Common myeloid progenitor, CD34-positive (primary cell): ENCODE measurements around the gene BNC2.

Experiments used
- CTCF ChIA-PET: fragments of 350-600 bp; sonication (Branson Sonifier 250); formaldehyde crosslinking; loops from one replicate; lab custom pipeline; 2021; ENCODE audit warnings: antibody characterized with exemption; lab: Charles Lee
- POLR2A ChIA-PET: fragments of 350-600 bp; sonication (Branson Sonifier 250); formaldehyde crosslinking; loops from one replicate; lab custom pipeline; 2021; ENCODE audit warnings: antibody characterized with exemption; lab: Charles Lee
- DNase-seq, 3 donors: peaks; one replicate each; pipeline versions ENCODE4 v3.0.0 to v3.0.0-alpha.2; 2013
- H3K27ac ChIP-seq, 2 experiments: 1 replicate in 1 of 2; 2 replicates in 1 of 2; pipeline ENCODE4 v1.7.0; 2013; ENCODE audit warnings: inconsistent platforms in 2 of 2, low read length in 2 of 2, mild to moderate bottlenecking in 2 of 2, low read depth in 1 of 2, moderate library complexity in 1 of 2; ENCODE audit not compliant: severe bottlenecking in 2 of 2, insufficient read depth in 1 of 2, poor library complexity in 1 of 2
- H3K27me3 ChIP-seq, 5 experiments: replicated peaks in 2 of 5; 1 replicate in 3 of 5; 2 replicates in 2 of 5; pipeline versions ENCODE4 v1.6.1 to v1.7.0; 2013; ENCODE audit warnings: low read length in 4 of 5, mild to moderate bottlenecking in 2 of 5, moderate library complexity in 2 of 5, inconsistent platforms in 1 of 5; ENCODE audit not compliant: insufficient read depth in 5 of 5, control insufficient read depth in 4 of 5
- H3K36me3 ChIP-seq, 4 experiments: 1 replicate in 2 of 4; 2 replicates in 2 of 4; pipeline versions ENCODE4 v1.6.1 to v1.7.0; 2013; ENCODE audit warnings: low read length in 3 of 4, control low read depth in 1 of 4, mild to moderate bottlenecking in 1 of 4; ENCODE audit not compliant: control insufficient read depth in 4 of 4, insufficient read depth in 4 of 4
- H3K4me1 ChIP-seq, 4 experiments: 1 replicate in 3 of 4; 2 replicates in 1 of 4; pipeline versions ENCODE4 v1.6.1 to v1.7.1; 2013; ENCODE audit warnings: low read length in 3 of 4, mild to moderate bottlenecking in 3 of 4, control low read depth in 1 of 4, inconsistent platforms in 1 of 4, moderate library complexity in 1 of 4; ENCODE audit not compliant: control insufficient read depth in 4 of 4, insufficient read depth in 4 of 4; ENCODE audit errors: control extremely low read depth in 1 of 4
- H3K4me3 ChIP-seq, 7 experiments: 1 replicate in 4 of 7; 2 replicates in 3 of 7; pipeline versions ENCODE4 v1.5.1 to v1.7.0; 2013; ENCODE audit warnings: mild to moderate bottlenecking in 7 of 7, low read length in 6 of 7, moderate library complexity in 6 of 7, inconsistent platforms in 2 of 7, low read depth in 2 of 7, control low read depth in 1 of 7; ENCODE audit not compliant: insufficient read depth in 4 of 7, control insufficient read depth in 1 of 7; ENCODE audit errors: extremely low read depth in 1 of 7
- H3K9me3 ChIP-seq, 5 experiments: 1 replicate in 4 of 5; 2 replicates in 1 of 5; pipeline versions ENCODE4 v1.6.1 to v1.7.1; 2013; ENCODE audit warnings: low read length in 4 of 5, mild to moderate bottlenecking in 2 of 5, inconsistent platforms in 1 of 5, low read depth in 1 of 5, moderate library complexity in 1 of 5; ENCODE audit not compliant: control insufficient read depth in 4 of 5, insufficient read depth in 2 of 5; ENCODE audit errors: control extremely low read depth in 1 of 5
- WGBS: methylation state at CpG from one replicate; pipeline ENCODE4 v1.1.5; 2013; ENCODE audit not compliant: insufficient coverage; 5-methylcytosine and 5-hydroxymethylcytosine counted together

BNC2 gene

DNA sequence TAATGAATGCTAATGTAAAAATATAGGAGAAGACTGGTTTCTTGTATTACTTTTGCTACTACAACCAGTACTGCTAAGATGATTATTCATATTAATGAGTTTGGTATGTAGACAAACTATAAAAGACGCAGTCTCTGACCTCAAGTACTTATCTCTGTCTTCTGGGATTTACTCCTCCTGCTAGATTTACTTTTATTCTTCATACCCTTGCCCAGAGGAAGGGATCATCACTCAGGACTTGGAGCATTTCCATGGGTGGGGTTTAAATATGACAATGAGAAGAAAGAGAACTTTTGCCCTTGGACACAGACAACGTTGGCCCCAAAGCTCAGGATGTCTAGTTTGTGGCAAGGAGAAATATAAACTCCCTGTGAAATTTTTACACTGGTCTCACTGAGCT lies 126.1 kb downstream of the BNC2 start:
- H3K9me3 ChIP-seq, result no peaks in the 10 kb centered on the region
- H3K4me1 ChIP-seq, result no peaks in the 10 kb centered on the region
- ChIA-PET POLR2A (no interaction called here), CTCF (no interaction called here)
- H3K27ac ChIP-seq, result no peak overlapping the region
- no peak overlapping the region for H3K4me3 ChIP-seq
- no peaks in the 10 kb centered on the region for H3K36me3 ChIP-seq
- peaks cover 0 to 7% (median 0%) of the 10 kb centered on the region in 5 experiments for H3K27me3 ChIP-seq
- 100% methylated on average over 1 of the region's 2 CpGs for WGBS
- no peak for DNase-seq

DNA sequence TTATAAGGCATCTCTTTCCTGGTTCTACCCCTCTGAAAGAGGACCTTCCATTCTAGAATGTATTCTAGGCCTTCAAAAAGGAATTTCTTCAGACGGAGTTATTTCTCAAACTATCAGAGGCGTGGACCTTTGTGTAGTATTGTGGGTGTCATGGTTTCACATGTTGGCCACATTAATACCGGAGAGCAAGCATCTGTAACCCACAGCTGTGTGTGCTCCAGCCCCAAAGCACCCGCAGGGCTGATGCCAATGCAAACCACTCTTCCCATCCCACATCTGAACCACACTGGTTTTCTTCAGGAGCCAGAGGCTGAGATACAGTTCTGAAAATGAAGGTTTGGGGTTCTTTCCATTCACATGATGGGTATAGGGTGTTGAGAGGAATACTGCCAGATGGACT lies 127.1 kb downstream of the BNC2 start:
- Histone ChIP-seq H3K4me1 (no peaks in the 10 kb centered on the region), H3K4me3 (no peak overlapping the region), H3K27ac (no peak overlapping the region), H3K36me3 (no peaks in the 10 kb centered on the region), H3K9me3 (no peaks in the 10 kb centered on the region), H3K27me3 (peaks cover 0 to 7% (median 0%) of the 10 kb centered on the region in 5 experiments)
- POLR2A ChIA-PET, result interaction anchor here (0.6 kb wide), 1 partner anchor 54 kb away, joined by 4 read pairs; no protein-coding TSS in a partner anchor
- 100% methylated on average over 1 of the region's 4 CpGs for WGBS
- no peak for DNase-seq
- CTCF ChIA-PET, result no interaction called here

DNA sequence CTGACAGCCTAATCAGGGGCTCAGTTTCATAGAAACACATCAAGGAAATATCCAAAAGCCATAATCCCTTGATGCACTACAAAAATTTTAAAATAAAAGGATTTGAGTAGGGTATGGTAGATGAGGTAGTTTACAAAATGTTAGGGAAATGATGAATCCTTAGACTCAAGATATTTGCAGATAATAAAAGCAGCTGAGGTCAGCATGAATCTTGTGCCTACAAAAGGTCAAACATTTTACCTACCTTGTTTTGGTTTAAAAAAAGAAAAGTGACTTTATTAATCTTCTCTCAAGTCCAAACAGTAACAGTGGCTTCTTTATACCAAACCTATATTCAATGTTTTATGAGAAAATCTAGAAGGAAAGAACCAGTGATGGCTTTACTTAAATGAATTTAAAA lies 135.5 kb downstream of the BNC2 start:
- Histone ChIP-seq H3K27me3 (peaks cover 0 to 25% (median 0%) of the 10 kb centered on the region in 5 experiments), H3K4me1 (no peaks in the 10 kb centered on the region), H3K36me3 (no peaks in the 10 kb centered on the region), H3K27ac (no peak overlapping the region), H3K4me3 (no peak overlapping the region), H3K9me3 (no peaks in the 10 kb centered on the region)
- DNase-seq, result no peak
- ChIA-PET CTCF (no interaction called here), POLR2A (no interaction called here)

DNA sequence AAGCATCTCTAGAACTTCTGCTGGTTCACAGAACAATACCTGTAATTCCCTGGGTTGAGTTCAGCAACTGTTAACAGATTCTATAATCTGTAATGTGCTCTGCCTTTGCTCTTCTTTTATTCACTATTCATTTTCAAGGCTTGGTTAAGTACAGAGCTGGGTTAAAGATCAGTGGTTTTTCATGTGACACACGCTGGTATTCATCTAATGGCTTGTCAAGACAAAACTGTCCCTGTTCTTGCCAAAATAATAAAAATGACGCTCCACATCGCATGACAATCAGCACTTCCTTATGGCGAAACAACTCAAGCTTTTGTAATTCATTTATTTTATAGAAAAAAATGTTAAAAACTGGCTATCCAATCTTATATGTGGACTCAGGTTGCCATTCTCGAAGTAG lies 137.9 kb downstream of the BNC2 start:
- Histone ChIP-seq H3K9me3 (no peaks in the 10 kb centered on the region), H3K27me3 (peaks cover 4 to 46% (median 19%) of the 10 kb centered on the region in 5 experiments), H3K4me1 (peaks cover 0 to 2% (median 2%) of the 10 kb centered on the region in 4 experiments), H3K36me3 (no peaks in the 10 kb centered on the region), H3K4me3 (no peak overlapping the region), H3K27ac (no peak overlapping the region)
- ChIA-PET CTCF (no interaction called here), POLR2A (no interaction called here)
- DNase-seq, result no peak
- WGBS, result 100% methylated on average over 1 of the region's 5 CpGs

DNA sequence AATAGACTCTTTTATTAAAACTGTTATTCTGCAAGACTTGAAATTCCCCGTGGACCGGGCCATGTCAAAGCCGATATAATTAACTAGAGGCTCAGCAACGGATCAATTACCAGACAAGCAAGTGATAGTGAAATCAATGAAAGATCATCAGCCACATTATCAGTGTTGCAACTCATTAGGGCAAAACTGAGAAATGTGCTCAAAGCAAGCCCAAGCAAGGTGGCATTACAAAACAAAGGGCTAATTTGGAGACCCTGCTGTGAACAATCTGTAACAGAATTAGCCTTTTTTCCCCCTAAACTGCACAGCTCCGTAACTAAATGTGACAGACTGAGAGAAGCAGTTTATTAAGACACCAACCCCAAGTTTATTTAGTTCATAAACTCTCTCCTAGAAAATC lies 140.3 kb downstream of the BNC2 start:
- 82% methylated on average over 5 of the region's 5 CpGs for WGBS
- Histone ChIP-seq H3K27ac (no peak overlapping the region), H3K27me3 (peaks cover 11 to 69% (median 30%) of the 10 kb centered on the region in 5 experiments), H3K9me3 (no peaks in the 10 kb centered on the region), H3K4me1 (peaks cover 6 to 11% (median 10%) of the 10 kb centered on the region in 4 experiments), H3K4me3 (no peak overlapping the region), H3K36me3 (no peaks in the 10 kb centered on the region)
- ChIA-PET CTCF (no interaction called here), POLR2A (no interaction called here)
- DNase-seq, result no peak

DNA sequence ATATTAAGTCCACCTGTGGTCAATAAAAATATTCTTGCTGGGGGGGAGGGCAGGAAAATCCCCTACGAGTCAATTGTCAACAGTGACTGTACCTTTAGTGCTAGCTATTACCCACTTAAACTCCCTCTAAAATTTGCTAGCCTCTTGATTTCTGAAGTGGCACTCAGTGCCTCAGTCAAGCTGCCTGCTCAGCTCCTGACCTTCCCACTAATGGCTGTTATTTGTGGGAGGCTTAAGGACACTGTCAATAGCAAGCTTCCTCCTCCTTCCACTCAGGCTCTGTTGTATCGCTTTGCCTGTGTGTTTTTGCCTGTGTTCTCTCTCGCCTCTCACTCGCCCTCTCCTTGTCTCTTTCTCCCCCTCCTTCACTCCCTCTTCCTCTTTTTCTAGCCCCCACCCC lies 140.8 kb downstream of the BNC2 start:
- 91% methylated on average over 3 of the region's 4 CpGs for WGBS
- H3K27me3 ChIP-seq, result peaks cover 11 to 71% (median 30%) of the 10 kb centered on the region in 5 experiments
- H3K4me3 ChIP-seq, result no peak overlapping the region
- H3K4me1 ChIP-seq, result peaks cover 6 to 11% (median 10%) of the 10 kb centered on the region in 4 experiments
- no peaks in the 10 kb centered on the region for H3K9me3 ChIP-seq
- POLR2A ChIA-PET, result no interaction called here
- H3K27ac ChIP-seq, result no peak overlapping the region
- CTCF ChIA-PET, result no interaction called here
- no peak for DNase-seq
- H3K36me3 ChIP-seq, result no peaks in the 10 kb centered on the region

DNA sequence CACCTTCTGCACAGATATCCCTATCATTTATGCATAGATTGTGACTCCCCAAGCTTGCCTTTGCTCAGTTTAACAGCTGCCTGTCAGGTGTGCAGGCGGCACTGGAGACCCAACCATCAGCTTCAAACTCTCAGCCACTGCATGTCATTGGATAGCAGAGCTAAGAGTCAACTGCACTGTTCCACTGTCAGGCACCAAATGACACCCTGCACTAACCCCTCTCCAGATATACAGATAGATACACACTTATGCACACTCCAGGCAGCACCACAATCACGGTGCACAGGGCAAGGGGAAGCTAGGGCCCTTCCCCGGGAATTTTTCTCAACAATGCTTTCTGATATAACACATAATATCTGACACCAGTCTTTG lies 142.3 kb downstream of the BNC2 start:
- no peak overlapping the region for H3K4me3 ChIP-seq
- WGBS, result 100% methylated on average over 2 of the region's 3 CpGs

More for the DNA sequence above, 142.3 kb downstream of the BNC2 start:
- Histone ChIP-seq H3K9me3 (no peaks in the 10 kb centered on the region), H3K27me3 (peaks cover 11 to 75% (median 30%) of the 10 kb centered on the region in 5 experiments), H3K27ac (no peak overlapping the region), H3K4me1 (peaks cover 6 to 11% (median 10%) of the 10 kb centered on the region in 4 experiments), H3K36me3 (no peaks in the 10 kb centered on the region)
- CTCF ChIA-PET, result no interaction called here
- DNase-seq, result no peak
- POLR2A ChIA-PET, result no interaction called here
